ENCODE measurements around the gene KSR2. TPM values are rescaled to one million over a fixed set of nuclear protein-coding genes. Genes with fewer than 3 reads are reported as not detected.
"Not testable (repeated sequence)": the region's sequence is repeated elsewhere in the genome, so short reads cannot be mapped to it uniquely, and the experiment has no call there.

Gene KSR2
- total RNA-seq, 4 donors from 2014 or later = 1.2 to 11.0 (median 2.2) TPM

DNA sequence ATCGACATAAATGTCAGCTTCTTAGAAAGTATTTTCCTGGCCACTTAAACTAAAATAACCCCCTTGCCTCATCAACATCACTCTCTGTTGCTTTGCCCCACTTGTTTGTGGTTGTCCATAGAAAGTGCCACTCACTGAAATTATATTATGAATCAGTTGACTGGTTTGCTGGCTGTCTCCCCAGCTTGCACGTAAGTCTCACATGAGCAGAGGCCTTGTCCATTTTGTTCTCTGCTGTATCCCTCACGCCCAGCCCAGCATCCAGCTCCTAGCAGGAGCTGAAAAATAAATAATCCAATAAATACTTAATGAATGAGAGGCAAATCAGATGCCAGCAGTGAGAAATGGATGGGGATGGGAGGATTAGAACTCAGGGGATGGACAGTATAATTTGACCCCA lies 159.3 kb downstream of the KSR2 start:
- H3K27me3 ChIP-seq = no peaks in the 10 kb centered on the region
- no peak overlapping the region for H3K27ac ChIP-seq
- no peaks in the 10 kb centered on the region for H3K4me1 ChIP-seq
- 42 to 49% methylated on average over 3 of the region's 3 CpGs for WGBS, 2 donors
- H3K36me3 ChIP-seq = no peaks in the 10 kb centered on the region
- DNase-seq = peak; percentile 51 to 73
- H3K9me3 ChIP-seq = no peaks in the 10 kb centered on the region
- intact Hi-C loops (cut with DNase I) = no loop called here
- TF ChIP-seq, protein P1, sequence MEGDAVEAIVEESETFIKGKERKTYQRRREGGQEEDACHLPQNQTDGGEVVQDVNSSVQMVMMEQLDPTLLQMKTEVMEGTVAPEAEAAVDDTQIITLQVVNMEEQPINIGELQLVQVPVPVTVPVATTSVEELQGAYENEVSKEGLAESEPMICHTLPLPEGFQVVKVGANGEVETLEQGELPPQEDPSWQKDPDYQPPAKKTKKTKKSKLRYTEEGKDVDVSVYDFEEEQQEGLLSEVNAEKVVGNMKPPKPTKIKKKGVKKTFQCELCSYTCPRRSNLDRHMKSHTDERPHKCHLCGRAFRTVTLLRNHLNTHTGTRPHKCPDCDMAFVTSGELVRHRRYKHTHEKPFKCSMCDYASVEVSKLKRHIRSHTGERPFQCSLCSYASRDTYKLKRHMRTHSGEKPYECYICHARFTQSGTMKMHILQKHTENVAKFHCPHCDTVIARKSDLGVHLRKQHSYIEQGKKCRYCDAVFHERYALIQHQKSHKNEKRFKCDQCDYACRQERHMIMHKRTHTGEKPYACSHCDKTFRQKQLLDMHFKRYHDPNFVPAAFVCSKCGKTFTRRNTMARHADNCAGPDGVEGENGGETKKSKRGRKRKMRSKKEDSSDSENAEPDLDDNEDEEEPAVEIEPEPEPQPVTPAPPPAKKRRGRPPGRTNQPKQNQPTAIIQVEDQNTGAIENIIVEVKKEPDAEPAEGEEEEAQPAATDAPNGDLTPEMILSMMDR (IDR thresholded peaks at IDR 0.05) = no peak
- TF ChIP-seq POLR2A (IDR thresholded peaks at IDR 0.05) = no peak
- no peak overlapping the region for H3K4me3 ChIP-seq (replicated peaks in 1 of 3)

DNA sequence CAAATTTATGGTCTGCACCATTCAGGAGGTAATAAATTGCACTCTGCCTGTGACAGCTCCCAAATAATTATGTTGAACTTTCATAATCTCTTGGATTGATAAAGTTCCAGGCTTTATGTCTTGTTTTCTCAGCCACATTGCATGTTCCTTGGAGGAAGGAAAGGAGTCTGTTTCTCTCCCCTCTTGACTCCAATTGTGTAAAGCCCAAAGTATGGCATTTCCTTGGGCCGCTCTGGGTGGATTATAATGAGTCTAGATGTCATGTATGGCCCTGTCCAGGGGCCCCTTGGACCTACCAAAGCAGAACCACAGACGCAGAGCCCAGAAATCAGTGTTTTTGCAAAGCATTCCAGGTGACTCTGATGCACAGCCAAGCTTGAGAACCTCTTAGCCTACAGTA lies 160.8 kb downstream of the KSR2 start:
- no peak overlapping the region for H3K4me3 ChIP-seq (replicated peaks in 1 of 3)
- no peaks in the 10 kb centered on the region for H3K9me3 ChIP-seq
- H3K27me3 ChIP-seq = no peaks in the 10 kb centered on the region
- H3K27ac ChIP-seq = no peak overlapping the region
- H3K36me3 ChIP-seq = no peaks in the 10 kb centered on the region
- no peaks in the 10 kb centered on the region for H3K4me1 ChIP-seq
- DNase-seq = no peak
- TF ChIP-seq POLR2A (IDR thresholded peaks at IDR 0.05) = no peak
- TF ChIP-seq, protein P1 (IDR thresholded peaks at IDR 0.05) = no peak
- 45 to 54% methylated on average over 2 of the region's 2 CpGs for WGBS, 2 donors
- intact Hi-C loops (cut with DNase I) = no loop called here

DNA sequence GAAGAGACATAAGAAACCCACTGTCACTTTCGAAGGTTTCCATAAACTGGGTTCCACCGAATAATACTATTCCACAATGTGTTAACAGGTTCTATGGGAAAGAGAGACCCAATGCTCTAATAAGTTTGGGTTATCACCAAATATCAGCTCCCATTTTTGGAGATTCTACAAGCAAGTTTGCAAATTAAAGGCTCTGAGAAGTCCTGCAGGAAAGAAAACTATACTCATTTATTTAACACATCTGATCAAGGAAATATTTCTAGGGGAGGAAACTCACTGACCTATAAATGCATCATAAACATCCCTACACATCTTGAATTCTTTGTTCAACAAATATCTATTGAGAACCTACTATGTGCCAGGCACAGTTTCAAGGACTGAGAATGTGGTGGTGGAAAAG lies 161.4 kb downstream of the KSR2 start:
- Histone ChIP-seq H3K9me3 (no peaks in the 10 kb centered on the region), H3K27me3 (no peaks in the 10 kb centered on the region), H3K4me3 (replicated peaks in 1 of 3) (no peak overlapping the region), H3K4me1 (no peaks in the 10 kb centered on the region), H3K36me3 (no peaks in the 10 kb centered on the region), H3K27ac (no peak overlapping the region)
- TF ChIP-seq POLR2A (IDR thresholded peaks at IDR 0.05) = no peak
- TF ChIP-seq, protein P1 (IDR thresholded peaks at IDR 0.05) = no peak
- 97% methylated on average over 2 of the region's 2 CpGs for WGBS, 2 donors
- intact Hi-C loops (cut with DNase I) = no loop called here
- DNase-seq = no peak

DNA sequence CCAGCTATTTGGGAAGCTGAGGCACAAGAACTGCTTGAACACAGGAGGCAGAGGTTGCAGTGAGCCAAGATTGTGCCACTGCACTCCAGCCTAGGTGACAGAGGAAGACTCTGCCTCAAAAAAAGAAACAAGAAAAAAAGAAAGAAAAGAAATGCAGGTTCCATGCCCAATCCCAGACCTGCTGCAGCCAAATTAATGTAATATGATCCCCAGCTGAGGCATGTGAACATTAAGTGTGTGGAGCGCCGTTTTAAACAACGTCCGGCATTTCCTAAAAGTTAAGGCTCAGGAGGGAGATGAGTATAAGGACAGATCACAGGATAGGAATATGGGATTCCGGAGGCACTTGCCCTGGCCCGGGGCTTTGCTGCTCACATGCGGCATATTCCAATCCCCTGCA lies 162.9 kb downstream of the KSR2 start:
- Histone ChIP-seq H3K9me3 (no peaks in the 10 kb centered on the region), H3K27ac (no peak overlapping the region), H3K4me3 (replicated peaks in 1 of 3) (no peak overlapping the region), H3K36me3 (no peaks in the 10 kb centered on the region), H3K27me3 (no peaks in the 10 kb centered on the region), H3K4me1 (no peaks in the 10 kb centered on the region)
- intact Hi-C loops (cut with DNase I) = no loop called here
- no peak for TF ChIP-seq POLR2A (IDR thresholded peaks at IDR 0.05)
- TF ChIP-seq, protein P1 (IDR thresholded peaks at IDR 0.05) = no peak
- no peak for DNase-seq
- 53 to 65% methylated on average over 7 of the region's 7 CpGs for WGBS, 2 donors

DNA sequence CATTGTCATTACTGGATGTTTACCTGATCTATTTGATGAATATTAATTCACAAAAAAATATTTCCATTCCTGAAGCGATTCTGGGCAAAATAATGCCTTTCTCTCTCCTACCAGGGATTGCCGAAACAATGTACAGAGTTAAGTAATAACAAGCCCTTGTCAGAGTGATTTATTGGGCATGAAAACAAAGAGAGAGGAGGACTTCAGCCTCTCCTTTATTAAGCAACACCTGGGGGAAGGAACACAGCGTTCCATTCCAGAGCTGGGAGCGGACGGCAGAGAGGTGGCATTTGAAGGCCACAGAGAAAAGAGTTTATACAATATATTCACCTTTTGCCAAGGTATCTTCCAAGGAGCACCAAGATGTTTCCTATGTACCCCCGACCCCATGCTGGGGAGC lies 165.8 kb downstream of the KSR2 start:
- Histone ChIP-seq H3K9me3 (no peaks in the 10 kb centered on the region), H3K27me3 (no peaks in the 10 kb centered on the region), H3K4me3 (replicated peaks in 1 of 3) (no peak overlapping the region), H3K4me1 (no peaks in the 10 kb centered on the region), H3K36me3 (no peaks in the 10 kb centered on the region), H3K27ac (no peak overlapping the region)
- TF ChIP-seq POLR2A (IDR thresholded peaks at IDR 0.05) = no peak
- TF ChIP-seq, protein P1 (IDR thresholded peaks at IDR 0.05) = no peak
- intact Hi-C loops (cut with DNase I) = no loop called here
- no peak for DNase-seq
- 76 to 82% methylated on average over 6 of the region's 6 CpGs for WGBS, 2 donors

DNA sequence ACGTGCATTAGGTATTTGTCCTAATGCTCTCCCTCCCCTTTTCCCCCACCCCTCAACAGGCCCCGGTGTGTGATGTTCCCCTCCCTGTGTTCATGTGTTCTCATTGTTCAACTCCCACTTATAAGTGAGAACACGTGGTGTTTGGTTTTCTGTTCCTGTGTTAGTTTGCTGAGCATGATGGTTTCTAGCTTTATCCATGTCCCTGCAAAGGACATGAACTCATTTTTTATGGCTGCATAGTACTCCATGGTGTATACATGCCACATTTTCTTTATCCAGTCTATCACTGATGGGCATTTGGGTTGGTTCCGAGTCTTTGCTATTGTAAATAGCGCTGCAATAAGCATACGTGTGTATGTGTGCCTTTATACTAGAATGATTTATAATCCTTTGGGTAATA lies 168.1 kb downstream of the KSR2 start:
- WGBS, 2 donors = 89 to 96% methylated on average over 6 of the region's 6 CpGs
- H3K27me3 ChIP-seq; H3K27ac ChIP-seq; DNase-seq; H3K36me3 ChIP-seq; intact Hi-C loops (cut with DNase I); H3K4me3 ChIP-seq (replicated peaks in 1 of 3); H3K4me1 ChIP-seq; H3K9me3 ChIP-seq: not testable (repeated sequence)
